GM12875 (cell line): Measurements from ENCODE around the gene SKP1.

Source experiments
- H3K4me3 ChIP-seq: one replicate; pipeline ENCODE4 v1.5.1; 2011; ENCODE audit warnings: low read depth, low read length, control low read depth
- TF ChIP-seq, protein P1 (sequence below): IDR thresholded peaks from 2 replicates; pipeline ENCODE4 v1.5.1; 2011; ENCODE audit warnings: low read depth, mild to moderate bottlenecking, control low read depth, inconsistent platforms, low read length, moderate library complexity, borderline replicate concordance; ENCODE audit not compliant: insufficient read depth

Gene SKP1

DNA sequence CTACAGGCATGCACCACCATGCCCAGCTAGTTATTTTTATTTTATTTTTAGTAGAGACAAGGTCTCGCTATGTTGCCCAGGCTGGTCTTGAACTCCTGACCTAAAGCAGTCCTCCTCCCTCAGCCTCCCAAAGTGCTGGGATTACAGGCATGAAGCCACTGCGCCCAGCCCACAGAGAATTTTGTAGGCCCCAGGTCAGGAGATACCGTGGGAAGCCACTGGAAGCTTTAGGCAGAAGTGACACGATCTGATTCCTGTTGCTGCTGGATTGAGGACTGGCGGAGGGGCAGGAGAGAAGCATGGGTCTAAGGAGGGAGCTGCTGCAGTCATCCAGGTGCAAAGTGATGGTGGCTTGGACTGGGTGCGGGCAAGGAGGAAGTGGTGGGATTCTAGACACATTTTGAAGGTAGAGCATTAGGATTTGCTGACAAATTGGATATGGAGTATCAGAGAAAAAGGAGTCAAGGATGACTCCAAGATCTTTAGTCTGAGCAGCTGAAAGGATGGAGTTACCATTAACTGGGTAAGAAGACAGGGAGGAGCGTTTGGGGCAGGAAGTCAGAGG is 41.6 kb downstream of the SKP1 start:
- TF ChIP-seq, protein P1, sequence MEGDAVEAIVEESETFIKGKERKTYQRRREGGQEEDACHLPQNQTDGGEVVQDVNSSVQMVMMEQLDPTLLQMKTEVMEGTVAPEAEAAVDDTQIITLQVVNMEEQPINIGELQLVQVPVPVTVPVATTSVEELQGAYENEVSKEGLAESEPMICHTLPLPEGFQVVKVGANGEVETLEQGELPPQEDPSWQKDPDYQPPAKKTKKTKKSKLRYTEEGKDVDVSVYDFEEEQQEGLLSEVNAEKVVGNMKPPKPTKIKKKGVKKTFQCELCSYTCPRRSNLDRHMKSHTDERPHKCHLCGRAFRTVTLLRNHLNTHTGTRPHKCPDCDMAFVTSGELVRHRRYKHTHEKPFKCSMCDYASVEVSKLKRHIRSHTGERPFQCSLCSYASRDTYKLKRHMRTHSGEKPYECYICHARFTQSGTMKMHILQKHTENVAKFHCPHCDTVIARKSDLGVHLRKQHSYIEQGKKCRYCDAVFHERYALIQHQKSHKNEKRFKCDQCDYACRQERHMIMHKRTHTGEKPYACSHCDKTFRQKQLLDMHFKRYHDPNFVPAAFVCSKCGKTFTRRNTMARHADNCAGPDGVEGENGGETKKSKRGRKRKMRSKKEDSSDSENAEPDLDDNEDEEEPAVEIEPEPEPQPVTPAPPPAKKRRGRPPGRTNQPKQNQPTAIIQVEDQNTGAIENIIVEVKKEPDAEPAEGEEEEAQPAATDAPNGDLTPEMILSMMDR = no peak

DNA sequence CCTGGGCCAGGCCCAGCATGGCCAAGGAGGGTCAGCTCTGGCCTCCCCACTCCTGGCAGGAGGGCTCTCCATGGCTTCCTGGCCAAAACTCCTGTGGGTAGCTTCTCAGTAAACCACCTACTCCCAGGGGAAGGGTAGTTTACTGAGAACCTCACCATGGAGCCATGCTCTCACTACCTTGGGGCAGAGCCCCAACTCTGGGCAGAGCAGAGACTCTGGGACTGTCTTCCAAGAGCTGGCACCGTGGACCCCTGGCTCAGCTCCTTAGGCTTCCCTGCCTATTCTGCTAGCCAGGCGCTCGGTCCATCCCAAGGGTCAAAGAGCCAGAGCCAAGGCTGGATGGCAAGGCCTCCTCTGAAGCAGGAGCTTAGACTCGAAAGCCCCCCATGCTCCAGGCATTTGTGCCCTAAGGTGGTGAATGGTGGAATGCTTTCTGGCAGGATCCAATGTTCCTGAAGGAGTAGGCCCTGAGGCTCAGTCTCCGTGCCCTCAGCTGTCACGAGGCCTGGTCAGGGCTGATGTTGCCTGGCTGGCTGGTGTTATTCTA is 42.7 kb downstream of the SKP1 start:
- TF ChIP-seq, protein P1 = no peak

More for the DNA sequence above, 41.6 kb downstream of the SKP1 start:
- no peak overlapping the region for H3K4me3 ChIP-seq

DNA sequence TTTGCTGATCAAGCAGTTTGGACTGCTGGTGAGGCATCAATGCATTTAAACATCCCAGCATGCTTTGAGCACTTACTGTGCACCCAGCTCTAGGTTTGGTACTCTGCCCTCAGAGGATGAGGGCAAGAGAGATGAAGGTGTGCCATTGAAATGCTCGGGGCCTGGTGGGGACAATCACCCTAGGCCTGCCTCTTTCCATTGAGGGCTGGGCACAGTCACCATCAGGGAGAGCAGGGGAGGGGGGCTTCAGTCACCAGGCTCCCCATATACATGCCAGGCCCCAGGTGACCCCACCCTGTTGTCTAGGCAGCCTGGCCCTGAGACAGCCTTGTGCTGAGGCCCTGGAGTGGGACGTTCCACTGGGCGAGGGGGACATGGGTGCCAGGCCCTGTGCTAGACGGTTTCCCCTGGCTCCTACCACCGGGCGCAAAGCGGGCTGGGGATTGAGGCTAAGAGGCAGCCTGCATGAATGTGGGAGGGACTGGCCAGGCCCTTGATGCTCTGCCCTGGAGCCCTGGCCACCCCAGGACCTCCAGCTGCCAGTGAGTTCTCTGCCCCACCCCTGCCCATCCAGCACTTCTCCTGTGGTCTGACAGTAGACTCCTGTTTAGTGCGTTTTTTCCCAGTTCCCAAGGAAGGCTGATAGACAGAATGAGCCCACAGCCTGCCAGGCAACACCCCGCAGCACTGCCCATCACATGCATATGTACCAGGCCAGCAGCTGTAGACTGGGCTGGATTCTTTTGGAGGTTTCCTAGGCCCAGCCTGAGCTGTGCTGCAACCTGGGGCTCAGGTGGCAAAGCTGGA is 43.4 kb downstream of the SKP1 start:
- TF ChIP-seq, protein P1 = no peak
- peak overlapping the region; percentile 32 for H3K4me3 ChIP-seq

More for the DNA sequence above, 42.7 kb downstream of the SKP1 start:
- no peak overlapping the region for H3K4me3 ChIP-seq

DNA sequence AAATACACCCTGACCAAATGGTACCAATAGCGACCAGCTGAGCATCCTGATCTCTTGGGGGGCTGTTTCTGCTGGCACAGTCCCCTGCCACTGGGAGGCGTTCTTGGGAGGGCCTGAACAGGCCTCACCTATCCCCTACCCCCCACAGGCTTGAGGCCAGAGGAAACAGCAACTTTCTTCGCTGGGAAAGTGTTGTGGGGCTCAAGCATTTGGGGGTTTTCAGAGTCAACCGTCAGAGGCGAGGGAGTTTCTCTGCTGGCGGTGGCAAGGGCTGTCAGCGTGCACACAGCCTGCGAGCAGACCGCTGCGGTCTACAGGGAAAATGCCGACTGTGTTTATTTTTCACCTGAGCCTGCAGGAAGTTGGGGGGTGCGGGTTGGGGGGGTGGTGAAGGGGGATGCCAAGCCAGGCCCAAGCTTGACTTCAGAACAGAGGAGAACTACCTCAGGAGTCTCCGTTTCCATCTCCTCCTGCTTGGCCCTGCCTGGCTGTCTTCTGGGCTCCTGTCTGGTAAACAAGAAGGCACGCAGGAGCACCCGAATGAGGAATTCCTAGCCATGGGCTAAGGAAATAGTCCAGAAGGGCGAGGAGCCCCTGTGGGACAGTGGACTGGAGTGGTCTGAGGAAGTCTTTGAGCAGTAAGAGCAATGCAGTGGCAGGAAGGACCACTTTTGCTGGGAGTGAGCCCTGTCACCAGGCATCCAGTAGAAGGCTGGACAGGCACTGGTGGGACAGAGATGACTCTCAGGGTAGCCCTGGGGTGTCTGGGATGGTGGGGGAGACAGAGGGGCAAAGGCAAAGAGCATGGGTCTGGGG is 44.2 kb downstream of the SKP1 start:
- peak overlapping the region; percentile 32 for H3K4me3 ChIP-seq
- TF ChIP-seq, protein P1 = peak; percentile 74

DNA sequence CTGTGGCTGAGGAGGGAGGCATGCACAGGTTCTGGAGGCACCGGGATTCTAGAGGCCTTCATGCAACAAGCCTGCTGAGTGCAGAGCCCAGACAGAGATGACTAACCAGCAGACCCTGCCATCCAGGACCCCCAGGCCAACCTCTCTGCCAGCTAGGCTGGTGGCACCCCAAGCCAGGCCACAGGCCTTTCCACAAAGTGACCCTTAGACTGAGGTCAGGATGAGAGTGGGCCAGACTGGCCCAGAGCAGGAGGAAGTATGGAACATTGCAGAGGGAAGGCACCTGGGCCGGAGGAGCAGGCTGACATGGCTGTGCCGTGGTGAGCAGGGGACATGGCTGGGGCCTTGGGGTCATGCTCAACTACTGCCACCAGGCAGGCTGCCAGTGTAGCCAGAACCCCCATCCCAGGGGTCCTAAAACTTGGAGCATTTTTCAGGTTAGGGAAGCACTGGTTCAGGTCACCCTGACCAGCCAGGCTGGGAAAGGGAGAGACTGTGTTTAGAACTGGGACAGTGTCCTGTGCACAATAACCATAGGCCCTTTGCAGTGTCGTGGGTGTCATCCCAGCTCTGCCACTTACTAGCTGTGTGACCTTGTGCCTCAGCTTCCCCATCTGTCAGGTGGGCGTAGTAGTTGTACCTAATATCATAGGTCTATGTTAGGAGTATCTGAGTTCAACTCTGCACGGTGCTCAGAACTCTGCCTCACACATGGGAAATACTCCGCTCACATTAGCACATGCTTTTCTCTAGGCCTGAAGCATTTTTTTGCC is 45.0 kb downstream of the SKP1 start:
- TF ChIP-seq, protein P1 = no peak
- H3K4me3 ChIP-seq = no peak overlapping the region

DNA sequence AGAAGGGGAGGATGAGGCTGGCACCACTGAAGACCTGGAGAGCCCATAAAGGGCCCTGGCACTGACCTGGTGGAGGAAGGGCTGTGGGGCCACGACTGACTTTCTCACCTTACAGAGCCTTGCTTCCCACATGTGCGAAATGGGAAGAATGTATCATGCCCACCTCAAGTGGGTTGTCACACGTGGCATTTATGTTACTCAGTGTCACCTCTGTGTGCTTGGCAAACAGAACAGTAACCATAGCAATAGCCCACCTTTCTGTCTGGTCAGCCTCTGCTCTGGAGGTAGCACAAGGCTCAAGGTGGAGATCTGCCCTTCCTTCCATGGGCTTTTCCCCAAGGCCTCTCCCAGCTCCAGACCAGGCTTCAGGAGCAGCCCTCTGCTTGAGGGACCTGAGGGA is 45.6 kb downstream of the SKP1 start:
- TF ChIP-seq, protein P1 = no peak
- no peak overlapping the region for H3K4me3 ChIP-seq
